ENCODE results near the gene WWP2.
"Not testable (repeated sequence)": the region's sequence is repeated elsewhere in the genome, so short reads cannot be mapped to it uniquely, and the experiment has no call there.

WWP2 gene

GRCh38 chr16:69771651-69771967, 9.5 kb downstream of the WWP2 start:
- H4K20me1 ChIP-seq, result peaks cover 25 to 84% (median 61%) of the 10 kb centered on the region in 11 experiments; a peak in 20 of 22 replicates
- peaks cover 26 to 39% (median 28%) of the 10 kb centered on the region in 11 experiments for H3K9me3 ChIP-seq (replicated peaks in 1 of 11)
- H3K9ac ChIP-seq, result no peak overlapping the region
- H3K4me2 ChIP-seq, result peak overlapping the region in 1 of 11 experiments; percentile 37; a peak in 1 of 22 replicates
- no peak overlapping the region for H3K27ac ChIP-seq
- no peak overlapping the region for H3K4me3 ChIP-seq
- H3K27me3 ChIP-seq, result no peaks in the 10 kb centered on the region
- peaks cover 22 to 51% (median 29%) of the 10 kb centered on the region in 11 experiments for H3K36me3 ChIP-seq
- no peak for TF ChIP-seq Cebpa-rat (IDR thresholded peaks at IDR 0.05)
- H3K4me1 ChIP-seq, result peaks cover 0 to 35% (median 15%) of the 10 kb centered on the region in 10 experiments; a peak in 14 of 20 replicates

- H3K9me3 ChIP-seq (replicated peaks in 1 of 11), result peaks cover 28 to 40% (median 30%) of the 10 kb centered on the region in 11 experiments
- no peaks in the 10 kb centered on the region for H3K27me3 ChIP-seq
- H3K4me3 ChIP-seq, result no peak overlapping the region
- H3K27ac ChIP-seq, result no peak overlapping the region
- H3K4me2 ChIP-seq, result peak overlapping the region in 4 of 11 experiments; percentile 24 to 35 (median 26); a peak in 5 of 22 replicates
- peaks cover 0 to 35% (median 15%) of the 10 kb centered on the region in 10 experiments; a peak in 13 of 20 replicates for H3K4me1 ChIP-seq
- no peak overlapping the region for H3K9ac ChIP-seq
- H3K36me3 ChIP-seq, result peaks cover 28 to 62% (median 36%) of the 10 kb centered on the region in 11 experiments
- peaks cover 25 to 74% (median 47%) of the 10 kb centered on the region in 11 experiments; a peak in 20 of 22 replicates for H4K20me1 ChIP-seq
- no peak for TF ChIP-seq Cebpa-rat (IDR thresholded peaks at IDR 0.05)
Measured at GRCh38 chr16:69773260-69773947, 11.3 kb downstream of the WWP2 start.

GRCh38 chr16:69775563-69775962, 13.4 kb downstream of the WWP2 start:
- Histone ChIP-seq H3K4me2 (no peak overlapping the region), H3K27me3 (no peaks in the 10 kb centered on the region), H3K4me3 (no peak overlapping the region), H3K36me3 (peaks cover 32 to 71% (median 43%) of the 10 kb centered on the region in 11 experiments), H3K9ac (no peak overlapping the region), H3K27ac (no peak overlapping the region), H3K9me3 (replicated peaks in 1 of 11) (peaks cover 28 to 40% (median 30%) of the 10 kb centered on the region in 11 experiments), H3K4me1 (peaks cover 0 to 31% (median 12%) of the 10 kb centered on the region in 10 experiments; a peak in 13 of 20 replicates), H4K20me1 (peaks cover 14 to 73% (median 28%) of the 10 kb centered on the region in 11 experiments; a peak in 19 of 22 replicates)
- TF ChIP-seq Cebpa-rat (IDR thresholded peaks at IDR 0.05), result no peak

- H3K4me1 ChIP-seq, result peaks cover 0 to 7% (median 0%) of the 10 kb centered on the region in 10 experiments; a peak in 2 of 20 replicates
- no peak overlapping the region for H3K9ac ChIP-seq
- no peak overlapping the region for H3K4me2 ChIP-seq
- no peak overlapping the region for H3K4me3 ChIP-seq
- H4K20me1 ChIP-seq, result peaks cover 0 to 77% (median 9%) of the 10 kb centered on the region in 11 experiments; a peak in 13 of 22 replicates
- H3K9me3 ChIP-seq (replicated peaks in 1 of 11), result peaks cover 18 to 21% (median 20%) of the 10 kb centered on the region in 11 experiments
- peaks cover 40 to 90% (median 63%) of the 10 kb centered on the region in 11 experiments for H3K36me3 ChIP-seq
- no peaks in the 10 kb centered on the region for H3K27me3 ChIP-seq
- no peak for TF ChIP-seq Cebpa-rat (IDR thresholded peaks at IDR 0.05)
- H3K27ac ChIP-seq, result no peak overlapping the region
Measured at GRCh38 chr16:69779724-69780123, 17.6 kb downstream of the WWP2 start.

GRCh38 chr16:69781118-69781517, 19.0 kb downstream of the WWP2 start:
- H3K4me2 ChIP-seq, result no peak overlapping the region
- H4K20me1 ChIP-seq, result peaks cover 0 to 85% (median 9%) of the 10 kb centered on the region in 11 experiments; a peak in 13 of 22 replicates
- no peak overlapping the region for H3K4me3 ChIP-seq
- no peak for TF ChIP-seq Cebpa-rat (IDR thresholded peaks at IDR 0.05)
- no peak overlapping the region for H3K27ac ChIP-seq
- peaks cover 4 to 7% (median 6%) of the 10 kb centered on the region in 11 experiments for H3K9me3 ChIP-seq (replicated peaks in 1 of 11)
- H3K4me1 ChIP-seq, result peaks cover 0 to 7% (median 0%) of the 10 kb centered on the region in 10 experiments; a peak in 2 of 20 replicates
- no peaks in the 10 kb centered on the region for H3K27me3 ChIP-seq
- H3K9ac ChIP-seq, result no peak overlapping the region
- H3K36me3 ChIP-seq, result peaks cover 27 to 90% (median 56%) of the 10 kb centered on the region in 11 experiments

- no peak overlapping the region for H3K27ac ChIP-seq
- peaks cover 0 to 89% (median 9%) of the 10 kb centered on the region in 11 experiments; a peak in 13 of 22 replicates for H4K20me1 ChIP-seq
- no peak overlapping the region for H3K4me2 ChIP-seq
- H3K27me3 ChIP-seq, result no peaks in the 10 kb centered on the region
- H3K36me3 ChIP-seq, result peaks cover 41 to 94% (median 71%) of the 10 kb centered on the region in 11 experiments
- no peak for TF ChIP-seq Cebpa-rat (IDR thresholded peaks at IDR 0.05)
- no peaks in the 10 kb centered on the region for H3K9me3 ChIP-seq (replicated peaks in 1 of 11)
- no peak overlapping the region for H3K9ac ChIP-seq
- peaks cover 0 to 7% (median 0%) of the 10 kb centered on the region in 10 experiments; a peak in 2 of 20 replicates for H3K4me1 ChIP-seq
- no peak overlapping the region for H3K4me3 ChIP-seq
Measured at GRCh38 chr16:69784586-69784985, 22.5 kb downstream of the WWP2 start.

GRCh38 chr16:69787883-69788282, 25.8 kb downstream of the WWP2 start:
- H3K4me2 ChIP-seq, result no peak overlapping the region
- H3K9me3 ChIP-seq (replicated peaks in 1 of 11), result no peaks in the 10 kb centered on the region
- H4K20me1 ChIP-seq, result peaks cover 0 to 87% (median 5%) of the 10 kb centered on the region in 11 experiments; a peak in 8 of 22 replicates
- no peak overlapping the region for H3K27ac ChIP-seq
- TF ChIP-seq Cebpa-rat (IDR thresholded peaks at IDR 0.05), result no peak
- H3K4me3 ChIP-seq, result no peak overlapping the region
- H3K9ac ChIP-seq, result no peak overlapping the region
- H3K36me3 ChIP-seq, result peaks cover 70 to 100% (median 86%) of the 10 kb centered on the region in 11 experiments
- no peaks in the 10 kb centered on the region for H3K4me1 ChIP-seq
- no peaks in the 10 kb centered on the region for H3K27me3 ChIP-seq

GRCh38 chr16:69791391-69791847, 29.3 kb downstream of the WWP2 start:
- H3K4me3 ChIP-seq; H3K9ac ChIP-seq; H3K27ac ChIP-seq; H3K4me2 ChIP-seq; H3K9me3 ChIP-seq (replicated peaks in 1 of 11); H3K4me1 ChIP-seq; H3K27me3 ChIP-seq: not testable (repeated sequence)
- Histone ChIP-seq H4K20me1 (peaks cover 0 to 88% (median 9%) of the 10 kb centered on the region in 11 experiments; a peak in 12 of 22 replicates), H3K36me3 (peaks cover 66 to 99% (median 75%) of the 10 kb centered on the region in 11 experiments)

- Histone ChIP-seq H3K4me3 (no peak overlapping the region), H3K27ac (no peak overlapping the region), H3K27me3 (no peaks in the 10 kb centered on the region), H4K20me1 (peaks cover 7 to 91% (median 16%) of the 10 kb centered on the region in 11 experiments; a peak in 15 of 22 replicates), H3K9me3 (replicated peaks in 1 of 11) (no peaks in the 10 kb centered on the region), H3K36me3 (peaks cover 48 to 95% (median 66%) of the 10 kb centered on the region in 11 experiments), H3K9ac (no peak overlapping the region), H3K4me1 (peaks cover 0 to 8% (median 2%) of the 10 kb centered on the region in 10 experiments; a peak in 4 of 20 replicates), H3K4me2 (no peak overlapping the region)
- TF ChIP-seq Cebpa-rat (IDR thresholded peaks at IDR 0.05), result no peak
Measured at GRCh38 chr16:69793526-69793925, 31.4 kb downstream of the WWP2 start.

Measured in BLaER1 treated with 17β-estradiol and CSF1 and Interleukin-3, amounts not matched to agents 10 nM and 100 nM (cell line).